HG03039 (cell line): ENCODE results near the gene GLS2.
"Not testable (repeated sequence)": the region's sequence is repeated elsewhere in the genome, so short reads cannot be mapped to it uniquely, and the experiment has no call there.

Experiments used
- ATAC-seq: cut with Tn5 transposase; IDR thresholded peaks from one replicate; pipeline ENCODE4 v1.9.1; 2021; ENCODE audit warnings: mild to moderate bottlenecking, moderate library complexity; ENCODE audit not compliant: unreplicated experiment

Gene GLS2

GRCh38 chr12:56448860-56449621 is 38.9 kb downstream of the GLS2 start, which contains the start of gene TIMELESS:
TIMELESS (minus strand) TSS chr12:56449426; CDS start chr12:56434170, 15,256 bp downstream.
- ATAC-seq: peak; percentile 92

GRCh38 chr12:56443208-56443607 is 44.8 kb downstream of the GLS2 start:
- ATAC-seq: not testable (repeated sequence)

DNA sequence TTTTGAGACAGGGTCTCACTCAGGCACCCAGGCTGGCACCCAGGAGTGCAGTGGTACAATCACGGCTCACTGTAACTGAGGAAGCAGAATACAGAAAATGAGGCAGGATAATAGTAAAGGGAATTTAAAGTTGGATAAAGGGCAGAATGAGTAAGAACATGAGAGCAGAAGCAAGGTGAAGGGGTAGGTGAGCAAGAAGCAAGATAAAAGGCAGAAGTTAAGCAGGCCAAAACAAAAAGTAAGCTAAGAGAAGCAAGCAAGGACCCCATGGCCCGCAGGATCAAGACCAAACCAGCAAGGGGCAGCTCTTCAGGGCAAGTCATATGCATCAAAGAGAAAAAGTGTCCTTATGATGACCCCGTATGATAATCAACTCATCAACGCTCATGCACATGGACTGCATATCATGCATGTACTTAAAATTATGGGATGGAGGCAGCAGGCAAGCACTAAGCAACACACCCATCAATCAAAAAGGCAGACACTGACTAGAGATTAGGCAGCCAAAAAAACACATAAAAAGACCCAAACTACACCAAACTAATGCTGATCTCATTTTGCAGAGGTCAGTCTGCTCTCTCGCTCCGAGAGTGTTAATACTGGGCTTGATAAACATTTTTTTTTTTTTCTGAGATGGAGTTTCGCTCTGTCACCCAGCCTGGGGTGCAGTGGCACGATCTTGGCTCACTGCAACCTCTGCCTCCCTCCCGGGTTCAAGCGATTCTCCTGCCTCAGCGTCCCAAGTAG is 50.4 kb downstream of the GLS2 start:
- no peak for ATAC-seq

DNA sequence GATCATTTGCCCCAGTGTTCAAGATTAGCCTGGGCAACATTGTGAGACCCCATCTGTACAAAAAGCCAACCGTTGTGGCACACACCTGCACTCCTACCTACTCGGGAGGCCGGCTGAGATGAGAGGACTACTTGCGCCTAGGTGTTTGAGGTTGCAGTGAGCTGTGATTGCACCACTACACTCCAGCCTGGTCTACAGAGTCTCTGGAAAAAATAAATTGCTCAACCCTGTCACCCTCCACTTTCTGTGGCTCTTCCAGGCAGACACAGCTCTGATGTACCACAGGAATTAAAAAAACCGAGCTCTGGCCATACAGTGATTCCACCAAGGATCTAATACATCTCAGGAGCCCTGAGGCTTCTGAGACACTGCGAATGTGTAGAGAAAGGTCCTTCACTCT is 53.1 kb downstream of the GLS2 start:
- no peak for ATAC-seq

DNA sequence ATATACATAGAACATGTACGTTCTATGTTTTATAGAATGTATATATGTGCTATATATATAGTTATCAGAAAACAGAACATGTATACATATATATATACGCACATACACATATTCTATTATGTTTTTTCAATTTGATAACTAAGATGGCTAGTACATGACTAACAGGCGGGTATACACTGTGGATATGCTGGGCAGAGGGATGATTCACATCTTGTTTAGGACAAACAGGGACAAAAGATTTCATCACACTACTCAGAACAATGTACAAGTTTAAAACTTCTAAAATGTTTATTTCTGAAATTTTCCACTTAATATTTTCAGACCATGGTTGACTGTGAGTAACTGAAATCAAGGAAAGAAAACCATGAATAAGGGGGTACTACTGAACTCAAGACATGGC is 56.1 kb downstream of the GLS2 start:
- ATAC-seq: no peak

DNA sequence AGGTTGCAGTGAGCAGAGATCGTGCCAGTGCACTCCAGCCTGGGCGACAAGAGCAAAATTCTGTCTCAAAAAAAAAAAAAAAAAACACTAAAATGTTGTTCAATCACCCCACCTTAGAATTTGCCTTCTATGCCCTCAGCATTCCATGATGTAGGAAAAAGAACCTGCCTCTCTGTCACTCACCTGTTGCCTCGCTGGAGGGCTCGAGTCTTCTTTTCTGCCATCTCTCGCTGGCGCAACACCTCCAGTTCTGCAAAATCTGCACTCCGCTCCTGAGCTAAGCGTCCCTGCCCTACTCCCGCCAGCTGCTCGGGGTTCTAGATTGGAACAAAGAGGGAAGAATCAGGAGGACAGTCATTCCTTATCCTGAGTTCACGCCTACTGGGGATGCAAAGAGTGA is 56.7 kb downstream of the GLS2 start:
- no peak for ATAC-seq

DNA sequence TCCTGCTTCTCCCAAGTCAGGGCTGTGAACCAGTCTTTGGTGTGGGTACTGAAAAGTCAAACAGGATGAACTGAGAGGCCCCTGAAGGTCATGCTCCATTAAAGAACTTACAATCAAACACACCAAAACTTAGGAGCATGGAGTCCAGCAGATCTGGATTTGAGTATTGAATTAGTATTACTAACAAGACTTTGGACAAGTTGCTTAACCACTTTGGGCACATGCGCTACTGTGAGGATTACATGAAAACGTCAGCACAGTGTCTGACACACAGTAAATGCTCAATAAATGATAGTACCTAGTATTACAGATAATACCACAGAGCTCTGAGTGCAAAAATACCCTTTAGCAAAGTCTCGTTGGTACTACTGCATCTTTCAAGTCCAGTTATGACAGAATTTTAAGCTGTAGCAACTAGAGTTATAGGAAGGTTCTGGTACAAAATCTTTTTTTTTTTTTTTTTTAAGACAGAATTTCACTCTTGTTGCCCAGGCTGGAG is 62.0 kb downstream of the GLS2 start:
- no peak for ATAC-seq

GRCh38 chr12:56425193-56425592 is 62.8 kb downstream of the GLS2 start:
- no peak for ATAC-seq
